Hepatocyte (in vitro differentiated cells): ENCODE measurements around the gene ADGRL1. TPM values are rescaled to one million over a fixed set of nuclear protein-coding genes. Genes with fewer than 3 reads are reported as not detected.

ENCODE experiments used
- DNase-seq: peaks from one replicate; pipeline ENCODE4 v3.0.0-alpha.2; 2016; ENCODE audit warnings: low spot score
- H2AFZ ChIP-seq: fragments of 200-600 bp; sonication (generic); 2 replicates; pipeline ENCODE4 v1.6.0; 2016; ENCODE audit warnings: antibody characterized with exemption, mild to moderate bottlenecking
- H3K27ac ChIP-seq: fragments of 200-600 bp; sonication (generic); 2 replicates; pipeline ENCODE4 v1.5.1; 2016; ENCODE audit warnings: mild to moderate bottlenecking
- H3K27me3 ChIP-seq: fragments of 200-600 bp; sonication (generic); 2 replicates; pipeline ENCODE4 v1.6.1; 2016
- H3K36me3 ChIP-seq: fragments of 200-600 bp; sonication (generic); replicated peaks from 2 replicates; pipeline ENCODE4 v1.5.1; 2016; ENCODE audit warnings: low read depth; ENCODE audit not compliant: insufficient read depth
- H3K4me1 ChIP-seq: fragments of 200-600 bp; sonication (generic); 2 replicates; pipeline ENCODE4 v1.5.1; 2016; ENCODE audit warnings: mild to moderate bottlenecking, moderate library complexity; ENCODE audit not compliant: insufficient read depth
- H3K4me2 ChIP-seq: fragments of 200-600 bp; sonication (generic); 2 replicates; pipeline ENCODE4 v1.6.0; 2016
- H3K4me3 ChIP-seq: fragments of 200-600 bp; sonication (generic); 2 replicates; pipeline ENCODE4 v1.5.1; 2016; ENCODE audit warnings: mild to moderate bottlenecking
- H3K79me2 ChIP-seq: fragments of 200-600 bp; sonication (generic); 2 replicates; pipeline ENCODE4 v1.6.0; 2017; ENCODE audit warnings: mild to moderate bottlenecking
- H3K9me2 ChIP-seq: fragments of 200-600 bp; sonication (generic); replicated peaks from 2 replicates; pipeline ENCODE4 v1.6.0; 2017; ENCODE audit warnings: mild to moderate bottlenecking; ENCODE audit not compliant: insufficient read depth
- H3K9me3 ChIP-seq: fragments of 200-600 bp; sonication (generic); 2 replicates; pipeline ENCODE4 v1.5.1; 2016; ENCODE audit warnings: low read depth, mild to moderate bottlenecking
- H4K20me1 ChIP-seq: fragments of 200-600 bp; sonication (generic); 2 replicates; pipeline ENCODE4 v1.6.0; 2016; ENCODE audit warnings: mild to moderate bottlenecking; ENCODE audit not compliant: insufficient read depth, poor library complexity, severe bottlenecking
- CTCF ChIP-seq: fragments of 200-600 bp; sonication (generic); IDR thresholded peaks from 2 replicates; pipeline ENCODE4 v1.5.1; 2016; ENCODE audit warnings: antibody characterized with exemption, mild to moderate bottlenecking; ENCODE audit not compliant: poor library complexity
- EZH2 ChIP-seq: fragments of 200-600 bp; sonication (generic); IDR thresholded peaks from 2 replicates; pipeline ENCODE4 v1.6.1; 2016; ENCODE audit warnings: antibody characterized with exemption, mild to moderate bottlenecking, borderline replicate concordance
- EZH2phosphoT487 ChIP-seq: fragments of 200-600 bp; sonication (generic); IDR thresholded peaks from one replicate; pipeline ENCODE4 v1.6.1; 2018; ENCODE audit warnings: antibody characterized with exemption, mild to moderate bottlenecking, low read depth, moderate library complexity; ENCODE audit not compliant: unreplicated experiment, severe bottlenecking
- WGBS: methylation state at CpG from one replicate; pipeline ENCODE4 v1.1.6; 2016; ENCODE audit warnings: low lambda C conversion rate; ENCODE audit errors: missing lambda C conversion rate; 5-methylcytosine and 5-hydroxymethylcytosine counted together
- polyA plus RNA-seq: library from polyadenylated mRNA; unstranded; fragments of >200 nt; fragmentation: Nextera tagmentation; extraction: Ambion mirVana; gene quantifications from 2 replicates; pipeline ENCODE4 v1.2.1, GENCODE V29; 2016
- total RNA-seq: library from RNA; depleted of rRNA; stranded (reverse); fragments of >200 nt; gene quantifications from 2 replicates; pipeline ENCODE4 v1.2.3, GENCODE V29; 2014

Gene ADGRL1
- total and polyA plus RNA-seq, 2 experiments from 2014 or later = 11.5 to 11.9 TPM

- Histone ChIP-seq H3K79me2 (peaks cover 7% of the 10 kb centered on the region), H3K4me3 (no peak overlapping the region), H3K4me1 (peaks cover 13% of the 10 kb centered on the region), H3K4me2 (no peak overlapping the region), H3K27ac (no peak overlapping the region), H4K20me1 (no peaks in the 10 kb centered on the region), H3K36me3 (no peaks in the 10 kb centered on the region), H2AFZ (no peak overlapping the region), H3K27me3 (no peaks in the 10 kb centered on the region), H3K9me2 (no peaks in the 10 kb centered on the region), H3K9me3 (no peaks in the 10 kb centered on the region)
- 96% methylated on average over 8 of the region's 8 CpGs for WGBS
- DNase-seq = no peak
- TF ChIP-seq EZH2 (no peak), EZH2phosphoT487 (no peak), CTCF (no peak)
Observed at GRCh38 chr19:14141041-14141440, 64.9 kb downstream of the ADGRL1 start.

GRCh38 chr19:14139944-14140343 lies 66.0 kb downstream of the ADGRL1 start:
- no peak overlapping the region for H3K4me3 ChIP-seq
- H3K4me1 ChIP-seq = peaks cover 13% of the 10 kb centered on the region
- TF ChIP-seq EZH2phosphoT487 = no peak
- TF ChIP-seq CTCF = no peak
- 68% methylated on average over 9 of the region's 9 CpGs for WGBS
- H3K36me3 ChIP-seq = no peaks in the 10 kb centered on the region
- H3K9me3 ChIP-seq = no peaks in the 10 kb centered on the region
- H3K4me2 ChIP-seq = no peak overlapping the region
- H3K27me3 ChIP-seq = no peaks in the 10 kb centered on the region
- no peak overlapping the region for H3K27ac ChIP-seq
- H3K79me2 ChIP-seq = peaks cover 13% of the 10 kb centered on the region
- DNase-seq = no peak
- no peaks in the 10 kb centered on the region for H4K20me1 ChIP-seq
- H2AFZ ChIP-seq = no peak overlapping the region
- no peaks in the 10 kb centered on the region for H3K9me2 ChIP-seq

- Histone ChIP-seq H3K4me2 (peak overlapping the region; percentile 86), H2AFZ (no peak overlapping the region), H3K36me3 (no peaks in the 10 kb centered on the region), H4K20me1 (no peaks in the 10 kb centered on the region), H3K4me3 (no peak overlapping the region), H3K27ac (peak overlapping the region; percentile 19), H3K27me3 (no peaks in the 10 kb centered on the region), H3K4me1 (peaks cover 13% of the 10 kb centered on the region), H3K79me2 (peaks cover 20% of the 10 kb centered on the region), H3K9me2 (no peaks in the 10 kb centered on the region), H3K9me3 (no peaks in the 10 kb centered on the region)
- 80% methylated on average over 9 of the region's 9 CpGs for WGBS
- DNase-seq = no peak
- TF ChIP-seq EZH2phosphoT487 = no peak
- TF ChIP-seq CTCF = no peak
- no peak for TF ChIP-seq EZH2
Observed at GRCh38 chr19:14138576-14139265, 67.2 kb downstream of the ADGRL1 start.
